GM12865 (cell line): ENCODE results near the gene SPHK1.

Experiments used
- DNase-seq: peaks from one replicate; pipeline ENCODE4 v3.0.0; 2010; ENCODE audit warnings: low read depth
- H3K4me3 ChIP-seq: 2 replicates; pipeline ENCODE4 v1.5.1; 2011; ENCODE audit warnings: mild to moderate bottlenecking, low read depth, low read length, control low read depth
- CTCF ChIP-seq: IDR thresholded peaks from 2 replicates; pipeline ENCODE4 v1.5.1; 2011; ENCODE audit warnings: low read length, control low read depth, low read depth, inconsistent platforms; ENCODE audit not compliant: insufficient read depth; ENCODE audit errors: missing control alignments

Gene SPHK1

GRCh38 chr17:76365256-76365903 is 19.0 kb upstream of the SPHK1 start:
- peak; percentile 58 for DNase-seq
- no peak overlapping the region for H3K4me3 ChIP-seq
- peak; percentile 45 for TF ChIP-seq CTCF

GRCh38 chr17:76366247-76366646 is 18.2 kb upstream of the SPHK1 start:
- TF ChIP-seq CTCF = no peak
- no peak for DNase-seq
- no peak overlapping the region for H3K4me3 ChIP-seq

GRCh38 chr17:76367642-76368041 is 16.8 kb upstream of the SPHK1 start:
- H3K4me3 ChIP-seq = no peak overlapping the region
- no peak for DNase-seq
- TF ChIP-seq CTCF = no peak

- no peak for TF ChIP-seq CTCF
- no peak overlapping the region for H3K4me3 ChIP-seq
- no peak for DNase-seq
These were observed 15.9 kb upstream of the SPHK1 start for GRCh38 chr17:76368545-76368944.

- DNase-seq = no peak
- TF ChIP-seq CTCF = no peak
- no peak overlapping the region for H3K4me3 ChIP-seq
These were observed 15.0 kb upstream of the SPHK1 start for GRCh38 chr17:76369379-76369778.

GRCh38 chr17:76369804-76370203 is 14.6 kb upstream of the SPHK1 start:
- no peak for DNase-seq
- no peak for TF ChIP-seq CTCF
- no peak overlapping the region for H3K4me3 ChIP-seq

GRCh38 chr17:76370261-76370993 is 14.0 kb upstream of the SPHK1 start:
- no peak for TF ChIP-seq CTCF
- DNase-seq = no peak
- H3K4me3 ChIP-seq = no peak overlapping the region
